Hepatocyte (in vitro differentiated cells): ENCODE results near the gene MDFI. TPM values are rescaled to one million over a fixed set of nuclear protein-coding genes. Genes with fewer than 3 reads are reported as not detected.

ENCODE experiments used
- DNase-seq: peaks from one replicate; pipeline ENCODE4 v3.0.0-alpha.2; 2016; ENCODE audit warnings: low spot score
- H2AFZ ChIP-seq: fragments of 200-600 bp; sonication (generic); 2 replicates; pipeline ENCODE4 v1.6.0; 2016; ENCODE audit warnings: antibody characterized with exemption, mild to moderate bottlenecking
- H3K27ac ChIP-seq: fragments of 200-600 bp; sonication (generic); 2 replicates; pipeline ENCODE4 v1.5.1; 2016; ENCODE audit warnings: mild to moderate bottlenecking
- H3K27me3 ChIP-seq: fragments of 200-600 bp; sonication (generic); 2 replicates; pipeline ENCODE4 v1.6.1; 2016
- H3K36me3 ChIP-seq: fragments of 200-600 bp; sonication (generic); replicated peaks from 2 replicates; pipeline ENCODE4 v1.5.1; 2016; ENCODE audit warnings: low read depth; ENCODE audit not compliant: insufficient read depth
- H3K4me1 ChIP-seq: fragments of 200-600 bp; sonication (generic); 2 replicates; pipeline ENCODE4 v1.5.1; 2016; ENCODE audit warnings: mild to moderate bottlenecking, moderate library complexity; ENCODE audit not compliant: insufficient read depth
- H3K4me2 ChIP-seq: fragments of 200-600 bp; sonication (generic); 2 replicates; pipeline ENCODE4 v1.6.0; 2016
- H3K4me3 ChIP-seq: fragments of 200-600 bp; sonication (generic); 2 replicates; pipeline ENCODE4 v1.5.1; 2016; ENCODE audit warnings: mild to moderate bottlenecking
- H3K79me2 ChIP-seq: fragments of 200-600 bp; sonication (generic); 2 replicates; pipeline ENCODE4 v1.6.0; 2017; ENCODE audit warnings: mild to moderate bottlenecking
- H3K9me2 ChIP-seq: fragments of 200-600 bp; sonication (generic); replicated peaks from 2 replicates; pipeline ENCODE4 v1.6.0; 2017; ENCODE audit warnings: mild to moderate bottlenecking; ENCODE audit not compliant: insufficient read depth
- H3K9me3 ChIP-seq: fragments of 200-600 bp; sonication (generic); 2 replicates; pipeline ENCODE4 v1.5.1; 2016; ENCODE audit warnings: low read depth, mild to moderate bottlenecking
- H4K20me1 ChIP-seq: fragments of 200-600 bp; sonication (generic); 2 replicates; pipeline ENCODE4 v1.6.0; 2016; ENCODE audit warnings: mild to moderate bottlenecking; ENCODE audit not compliant: insufficient read depth, poor library complexity, severe bottlenecking
- CTCF ChIP-seq: fragments of 200-600 bp; sonication (generic); IDR thresholded peaks from 2 replicates; pipeline ENCODE4 v1.5.1; 2016; ENCODE audit warnings: antibody characterized with exemption, mild to moderate bottlenecking; ENCODE audit not compliant: poor library complexity
- EZH2 ChIP-seq: fragments of 200-600 bp; sonication (generic); IDR thresholded peaks from 2 replicates; pipeline ENCODE4 v1.6.1; 2016; ENCODE audit warnings: antibody characterized with exemption, mild to moderate bottlenecking, borderline replicate concordance
- EZH2phosphoT487 ChIP-seq: fragments of 200-600 bp; sonication (generic); IDR thresholded peaks from one replicate; pipeline ENCODE4 v1.6.1; 2018; ENCODE audit warnings: antibody characterized with exemption, mild to moderate bottlenecking, low read depth, moderate library complexity; ENCODE audit not compliant: unreplicated experiment, severe bottlenecking
- WGBS: methylation state at CpG from one replicate; pipeline ENCODE4 v1.1.6; 2016; ENCODE audit warnings: low lambda C conversion rate; ENCODE audit errors: missing lambda C conversion rate; 5-methylcytosine and 5-hydroxymethylcytosine counted together
- polyA plus RNA-seq: library from polyadenylated mRNA; unstranded; fragments of >200 nt; fragmentation: Nextera tagmentation; extraction: Ambion mirVana; gene quantifications from 2 replicates; pipeline ENCODE4 v1.2.1, GENCODE V29; 2016
- total RNA-seq: library from RNA; depleted of rRNA; stranded (reverse); fragments of >200 nt; gene quantifications from 2 replicates; pipeline ENCODE4 v1.2.3, GENCODE V29; 2014

The MDFI gene
- total and polyA plus RNA-seq, 2 experiments from 2014 or later, result 45.2 to 106 TPM

GRCh38 chr6:41599852-41600445 is 38.3 kb upstream of the MDFI start:
- Histone ChIP-seq H3K4me1 (peaks cover 21% of the 10 kb centered on the region), H4K20me1 (no peaks in the 10 kb centered on the region)

GRCh38 chr6:41600499-41601247 is 37.6 kb upstream of the MDFI start:
- Histone ChIP-seq H3K36me3 (peaks cover 5% of the 10 kb centered on the region), H3K9me2 (no peaks in the 10 kb centered on the region), H3K4me1 (peaks cover 19% of the 10 kb centered on the region), H3K27me3 (no peaks in the 10 kb centered on the region), H3K4me3 (no peak overlapping the region), H3K9me3 (no peaks in the 10 kb centered on the region), H3K27ac (peak overlapping the region; percentile 65), H4K20me1 (no peaks in the 10 kb centered on the region), H3K4me2 (no peak overlapping the region), H2AFZ (no peak overlapping the region), H3K79me2 (no peaks in the 10 kb centered on the region)
- WGBS, result 82% methylated on average over 22 of the region's 22 CpGs
- no peak for TF ChIP-seq CTCF
- TF ChIP-seq EZH2phosphoT487, result no peak
- no peak for TF ChIP-seq EZH2
- peak; percentile 10 for DNase-seq

More at GRCh38 chr6:41599852-41600445, 38.3 kb upstream of the MDFI start:
- H3K27me3 ChIP-seq, result no peaks in the 10 kb centered on the region
- H3K4me2 ChIP-seq, result no peak overlapping the region
- peak; percentile 7 for DNase-seq
- H3K27ac ChIP-seq, result peak overlapping the region; percentile 65
- peaks cover 5% of the 10 kb centered on the region for H3K36me3 ChIP-seq
- no peaks in the 10 kb centered on the region for H3K9me3 ChIP-seq
- no peak overlapping the region for H2AFZ ChIP-seq
- WGBS, result 78% methylated on average over 7 of the region's 14 CpGs
- H3K9me2 ChIP-seq, result no peaks in the 10 kb centered on the region
- H3K79me2 ChIP-seq, result no peaks in the 10 kb centered on the region
- TF ChIP-seq EZH2phosphoT487 (no peak), EZH2 (no peak), CTCF (no peak)
- no peak overlapping the region for H3K4me3 ChIP-seq

GRCh38 chr6:41601248-41601549 is 37.1 kb upstream of the MDFI start:
- Histone ChIP-seq H2AFZ (no peak overlapping the region), H3K4me3 (no peak overlapping the region), H3K4me1 (peaks cover 19% of the 10 kb centered on the region), H3K27ac (no peak overlapping the region), H3K4me2 (no peak overlapping the region), H3K27me3 (no peaks in the 10 kb centered on the region), H3K9me2 (no peaks in the 10 kb centered on the region), H3K9me3 (no peaks in the 10 kb centered on the region), H3K36me3 (peaks cover 2% of the 10 kb centered on the region), H4K20me1 (no peaks in the 10 kb centered on the region), H3K79me2 (no peaks in the 10 kb centered on the region)
- no peak for DNase-seq
- WGBS, result 93% methylated on average over 6 of the region's 6 CpGs
- TF ChIP-seq EZH2phosphoT487 (no peak), EZH2 (no peak), CTCF (no peak)
